HPDE6-E6E7 (cell line): ENCODE data around the gene TAMALIN.
A peak's percentile ranks its signal among the peaks of the same experiment; 100 is the strongest.
"Not testable (repeated sequence)": the region's sequence is repeated elsewhere in the genome, so short reads cannot be mapped to it uniquely, and the experiment has no call there.

Source experiments
- DNase-seq: peaks from one replicate; pipeline ENCODE4 v3.0.0; 2011; ENCODE audit warnings: missing footprints; ENCODE audit errors: extremely low spot score

Gene TAMALIN

GRCh38 chr12:52006726-52007157 is at the start of gene TAMALIN:
TSS of gene TAMALIN (plus strand) at chr12:52006946. CDS start at chr12:52007020, 74 bp downstream.
- DNase-seq = no peak

GRCh38 chr12:51958542-51958941 is 48.2 kb upstream of the TAMALIN start:
- DNase-seq = no peak

GRCh38 chr12:51959211-51959610 is 47.5 kb upstream of the TAMALIN start:
- no peak for DNase-seq

GRCh38 chr12:51959921-51960320 is 46.8 kb upstream of the TAMALIN start:
- no peak for DNase-seq

GRCh38 chr12:51960488-51960887 is 46.3 kb upstream of the TAMALIN start:
- DNase-seq = no peak

- DNase-seq = no peak
These were observed 45.9 kb upstream of the TAMALIN start for GRCh38 chr12:51960890-51961289.

- no peak for DNase-seq
These were observed 44.9 kb upstream of the TAMALIN start for GRCh38 chr12:51961834-51962233.

- no peak for DNase-seq
These were observed 44.0 kb upstream of the TAMALIN start for GRCh38 chr12:51962737-51963136.

GRCh38 chr12:51963477-51963876 is 43.3 kb upstream of the TAMALIN start:
- no peak for DNase-seq

GRCh38 chr12:51969643-51970042 is 37.1 kb upstream of the TAMALIN start:
- DNase-seq = no peak

GRCh38 chr12:51970904-51971646 is 35.7 kb upstream of the TAMALIN start:
- DNase-seq = no peak

GRCh38 chr12:51971679-51972421 is 34.9 kb upstream of the TAMALIN start:
- no peak for DNase-seq

- DNase-seq = no peak
These were observed 34.3 kb upstream of the TAMALIN start for GRCh38 chr12:51972422-51972812.

- no peak for DNase-seq
These were observed 33.9 kb upstream of the TAMALIN start for GRCh38 chr12:51972849-51973273.

- DNase-seq = no peak
These were observed 33.2 kb upstream of the TAMALIN start for GRCh38 chr12:51973560-51973959.

- DNase-seq = no peak
These were observed 32.1 kb upstream of the TAMALIN start for GRCh38 chr12:51974646-51975045.

- no peak for DNase-seq
These were observed 31.6 kb upstream of the TAMALIN start for GRCh38 chr12:51975196-51975595.

GRCh38 chr12:51976376-51977160 is 30.2 kb upstream of the TAMALIN start:
- no peak for DNase-seq

- DNase-seq = no peak
These were observed 29.4 kb upstream of the TAMALIN start for GRCh38 chr12:51977320-51977753.

GRCh38 chr12:51979306-51979705 is 27.4 kb upstream of the TAMALIN start:
- DNase-seq = not testable (repeated sequence)

- DNase-seq = peak; percentile 76
These were observed 26.5 kb upstream of the TAMALIN start for GRCh38 chr12:51980051-51980808.

GRCh38 chr12:51980809-51981127 is 26.0 kb upstream of the TAMALIN start:
- no peak for DNase-seq
